Measurements from ENCODE around the gene ANKRD37. TPM values are rescaled to one million over a fixed set of nuclear protein-coding genes. Genes with fewer than 3 reads are reported as not detected.

The ANKRD37 gene
- total RNA-seq, 1 experiment from 2014 or later = 5.5 TPM

GRCh38 chr4:185429660-185430059 is 33.0 kb downstream of the ANKRD37 start:
- no peak for TF ChIP-seq CTCF (IDR thresholded peaks at IDR 0.05; ENCODE audit: unreplicated experiment)
- no TSS peak for BruUV-seq (replicated peaks)
- H3K4me1 Mint-ChIP-seq (ENCODE audit: insufficient read depth, unreplicated experiment) = peaks cover 6% of the 10 kb centered on the region
- CTCF ChIA-PET = interaction anchor here (0.7 to 2.2 kb wide), 2 partner anchors 56 to 168 kb away, joined by 3 to 8 read pairs; no protein-coding TSS in a partner anchor
- no peak overlapping the region for H3K27ac Mint-ChIP-seq (ENCODE audit: low read depth, unreplicated experiment)
- H3K27me3 Mint-ChIP-seq (ENCODE audit: insufficient read depth, unreplicated experiment) = no peaks in the 10 kb centered on the region
- intact Hi-C loops (cut with micrococcal nuclease) = no loop called here
- H3K9me3 Mint-ChIP-seq (ENCODE audit: unreplicated experiment) = no peaks in the 10 kb centered on the region
- POLR2A ChIA-PET = no interaction called here
- no peak for DNase-seq (ENCODE audit: unreplicated experiment)
- H3K36me3 Mint-ChIP-seq (ENCODE audit: insufficient read depth, unreplicated experiment) = peaks cover 12% of the 10 kb centered on the region
- no peak overlapping the region for H3K4me3 Mint-ChIP-seq (ENCODE audit: unreplicated experiment)

- BruUV-seq (replicated peaks) = no TSS peak
- H3K4me3 Mint-ChIP-seq (ENCODE audit: unreplicated experiment) = no peak overlapping the region
- POLR2A ChIA-PET = interaction anchor here (1.8 kb wide), 1 partner anchor 10 kb away, joined by 9 read pairs; the partner anchor contains the start of gene UFSP2
- no peaks in the 10 kb centered on the region for H3K9me3 Mint-ChIP-seq (ENCODE audit: unreplicated experiment)
- CTCF ChIA-PET = interaction anchor here (0.5 kb wide), 1 partner anchor 50 kb away, joined by 4 read pairs; no protein-coding TSS in a partner anchor
- DNase-seq (ENCODE audit: unreplicated experiment) = no peak
- TF ChIP-seq CTCF (IDR thresholded peaks at IDR 0.05; ENCODE audit: unreplicated experiment) = no peak
- no peaks in the 10 kb centered on the region for H3K4me1 Mint-ChIP-seq (ENCODE audit: insufficient read depth, unreplicated experiment)
- H3K27me3 Mint-ChIP-seq (ENCODE audit: insufficient read depth, unreplicated experiment) = no peaks in the 10 kb centered on the region
- intact Hi-C loops (cut with micrococcal nuclease) = no loop called here
- no peaks in the 10 kb centered on the region for H3K36me3 Mint-ChIP-seq (ENCODE audit: insufficient read depth, unreplicated experiment)
- no peak overlapping the region for H3K27ac Mint-ChIP-seq (ENCODE audit: low read depth, unreplicated experiment)
Observed at GRCh38 chr4:185435466-185435865, 38.8 kb downstream of the ANKRD37 start.

DNA sequence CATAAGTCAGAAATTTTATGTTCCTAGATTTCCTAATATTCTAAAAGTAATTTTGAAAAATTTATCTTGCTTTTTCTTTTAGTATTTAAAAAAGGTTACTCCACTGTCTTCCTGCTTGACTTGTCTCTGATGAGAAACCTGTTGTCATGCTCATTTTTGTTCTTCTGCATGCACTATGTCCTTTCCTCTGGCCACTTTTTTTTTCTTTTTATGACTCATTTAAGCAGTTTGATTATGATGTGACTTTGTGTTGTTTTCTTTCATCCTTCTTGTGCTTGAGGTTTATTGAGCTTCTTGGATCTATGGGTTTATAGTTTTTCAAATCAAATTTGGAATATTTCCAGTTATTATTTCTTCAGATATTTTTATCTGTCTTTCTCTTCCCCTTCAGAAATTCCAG is 41.2 kb downstream of the ANKRD37 start:
- BruUV-seq (replicated peaks) = no TSS peak

DNA sequence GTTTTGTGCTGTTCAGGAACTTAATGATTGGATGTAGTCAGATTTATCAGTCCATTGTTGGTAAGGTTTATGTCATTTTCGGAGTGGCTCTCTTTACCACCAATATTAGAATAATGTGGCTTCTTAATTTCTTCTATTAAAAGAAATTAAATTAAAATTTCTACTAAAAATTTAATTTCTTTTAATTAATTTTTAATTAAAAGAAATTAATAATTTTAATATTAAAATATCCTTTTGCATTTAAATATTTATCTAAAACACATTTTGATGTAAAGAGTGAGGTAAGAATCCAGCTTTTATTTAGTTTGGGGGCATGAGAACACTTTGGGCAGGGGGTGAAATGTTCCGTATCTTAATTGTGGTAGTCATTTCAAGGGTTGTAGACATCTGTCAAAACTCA is 44.8 kb downstream of the ANKRD37 start:
- no peaks in the 10 kb centered on the region for H3K9me3 Mint-ChIP-seq (ENCODE audit: unreplicated experiment)
- H3K27ac Mint-ChIP-seq (ENCODE audit: low read depth, unreplicated experiment) = no peak overlapping the region
- H3K4me1 Mint-ChIP-seq (ENCODE audit: insufficient read depth, unreplicated experiment) = no peaks in the 10 kb centered on the region
- H3K4me3 Mint-ChIP-seq (ENCODE audit: unreplicated experiment) = no peak overlapping the region
- CTCF ChIA-PET = no interaction called here
- no peak for TF ChIP-seq CTCF (IDR thresholded peaks at IDR 0.05; ENCODE audit: unreplicated experiment)
- DNase-seq (ENCODE audit: unreplicated experiment) = no peak
- POLR2A ChIA-PET = interaction anchor here (0.5 kb wide), 1 partner anchor 10 kb away, joined by 3 read pairs; no protein-coding TSS in a partner anchor
- H3K36me3 Mint-ChIP-seq (ENCODE audit: insufficient read depth, unreplicated experiment) = peaks cover 6% of the 10 kb centered on the region
- intact Hi-C loops (cut with micrococcal nuclease) = no loop called here
- BruUV-seq (replicated peaks) = no TSS peak
- no peaks in the 10 kb centered on the region for H3K27me3 Mint-ChIP-seq (ENCODE audit: insufficient read depth, unreplicated experiment)

More for the DNA sequence above, 41.2 kb downstream of the ANKRD37 start:
- POLR2A ChIA-PET = interaction anchor here (0.9 kb wide), 1 partner anchor 16 kb away, joined by 3 read pairs; no protein-coding TSS in a partner anchor
- H3K27ac Mint-ChIP-seq (ENCODE audit: low read depth, unreplicated experiment) = no peak overlapping the region
- H3K36me3 Mint-ChIP-seq (ENCODE audit: insufficient read depth, unreplicated experiment) = peaks cover 6% of the 10 kb centered on the region
- intact Hi-C loops (cut with micrococcal nuclease) = no loop called here
- no peaks in the 10 kb centered on the region for H3K4me1 Mint-ChIP-seq (ENCODE audit: insufficient read depth, unreplicated experiment)
- no peaks in the 10 kb centered on the region for H3K9me3 Mint-ChIP-seq (ENCODE audit: unreplicated experiment)
- no peak for TF ChIP-seq CTCF (IDR thresholded peaks at IDR 0.05; ENCODE audit: unreplicated experiment)
- no peak overlapping the region for H3K4me3 Mint-ChIP-seq (ENCODE audit: unreplicated experiment)
- no peak for DNase-seq (ENCODE audit: unreplicated experiment)
- H3K27me3 Mint-ChIP-seq (ENCODE audit: insufficient read depth, unreplicated experiment) = no peaks in the 10 kb centered on the region
- CTCF ChIA-PET = no interaction called here
